HG03097 (cell line): ENCODE measurements around the gene IGFALS.

Experiments used
- ATAC-seq: cut with Tn5 transposase; IDR thresholded peaks from one replicate; pipeline ENCODE4 v1.9.1; 2021; ENCODE audit not compliant: unreplicated experiment, low FRiP score

Gene IGFALS

DNA sequence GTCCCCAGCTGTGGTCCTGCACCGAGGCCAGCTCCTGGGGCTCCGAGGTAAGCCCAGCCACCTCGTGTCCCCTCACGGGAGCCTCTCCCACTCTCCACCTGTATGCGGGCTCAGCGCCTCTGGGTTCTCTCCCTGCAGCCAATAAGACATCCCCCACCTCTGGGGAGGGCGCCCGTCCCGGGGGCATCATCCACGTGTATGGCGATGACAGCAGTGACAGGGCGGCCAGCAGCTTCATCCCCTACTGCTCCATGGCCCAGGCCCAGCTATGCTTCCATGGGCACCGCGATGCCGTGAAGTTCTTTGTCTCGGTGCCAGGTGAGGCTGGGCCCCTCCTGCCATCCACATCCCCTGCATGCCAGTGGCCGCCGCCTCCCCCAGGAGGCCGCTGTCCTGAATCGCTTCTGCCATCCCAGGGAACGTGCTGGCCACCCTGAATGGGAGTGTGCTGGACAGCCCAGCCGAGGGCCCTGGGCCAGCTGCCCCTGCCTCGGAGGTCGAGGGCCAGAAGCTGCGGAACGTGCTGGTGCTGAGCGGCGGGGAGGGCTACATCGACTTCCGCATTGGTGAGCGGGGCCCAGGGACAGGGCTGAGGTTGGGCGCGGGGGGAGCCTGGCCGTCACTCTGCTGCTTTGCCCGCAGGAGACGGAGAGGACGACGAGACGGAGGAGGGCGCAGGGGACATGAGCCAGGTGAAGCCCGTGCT is 25.3 kb downstream of the IGFALS start:
- ATAC-seq = no peak

DNA sequence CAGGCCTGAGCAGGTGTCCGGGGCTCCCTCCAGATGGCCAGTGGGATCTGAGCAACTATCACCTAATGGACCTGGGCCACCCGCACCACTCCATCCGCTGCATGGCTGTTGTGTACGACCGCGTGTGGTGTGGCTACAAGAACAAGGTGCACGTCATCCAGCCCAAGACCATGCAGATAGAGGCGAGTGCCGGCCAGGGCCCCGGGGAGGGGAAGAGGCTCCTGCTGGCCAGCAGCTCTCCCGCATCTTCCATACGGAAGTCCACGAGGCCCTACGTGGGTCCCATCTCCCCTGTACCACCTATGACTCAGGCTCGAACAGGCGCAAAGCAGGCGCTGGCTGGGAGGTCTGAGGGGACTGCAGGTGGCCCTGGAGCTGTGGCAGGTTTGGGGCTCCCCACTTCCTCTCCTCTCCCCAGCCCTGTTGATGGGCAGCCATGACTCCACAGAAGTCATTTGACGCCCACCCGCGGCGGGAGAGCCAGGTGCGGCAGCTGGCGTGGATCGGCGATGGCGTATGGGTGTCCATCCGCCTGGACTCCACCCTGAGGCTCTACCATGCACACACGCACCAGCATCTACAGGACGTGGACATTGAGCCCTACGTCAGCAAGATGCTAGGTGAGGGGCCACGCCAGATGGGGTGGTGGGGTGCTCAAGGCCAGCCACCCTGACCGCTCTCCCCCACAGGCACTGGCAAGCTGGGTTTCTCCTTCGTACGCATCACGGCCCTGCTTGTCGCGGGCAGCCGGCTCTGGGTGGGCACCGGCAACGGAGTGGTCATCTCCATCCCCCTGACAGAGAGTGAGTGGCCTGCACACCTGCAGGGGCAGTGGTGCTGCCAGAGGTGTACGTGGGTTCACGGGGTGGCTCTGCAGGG is 26.1 kb downstream of the IGFALS start:
- no peak for ATAC-seq

DNA sequence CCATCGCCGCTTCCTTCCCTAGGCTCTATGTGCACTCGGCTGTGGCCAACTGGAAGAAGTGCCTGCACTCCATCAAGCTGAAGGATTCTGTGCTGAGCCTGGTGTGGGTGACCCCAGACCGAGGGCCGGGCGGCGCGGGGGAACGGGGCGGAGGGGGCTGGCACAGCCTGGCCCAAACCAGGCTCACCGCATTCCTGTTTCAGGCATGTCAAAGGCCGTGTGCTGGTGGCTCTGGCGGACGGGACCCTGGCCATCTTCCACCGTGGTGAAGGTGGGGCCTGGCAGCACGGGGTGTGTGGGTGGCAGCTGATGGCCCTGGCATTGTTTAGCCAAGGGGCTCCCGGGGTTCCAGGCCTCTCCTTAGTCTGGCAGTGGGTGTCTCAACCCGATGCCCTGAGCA is 26.8 kb downstream of the IGFALS start:
- ATAC-seq = no peak

DNA sequence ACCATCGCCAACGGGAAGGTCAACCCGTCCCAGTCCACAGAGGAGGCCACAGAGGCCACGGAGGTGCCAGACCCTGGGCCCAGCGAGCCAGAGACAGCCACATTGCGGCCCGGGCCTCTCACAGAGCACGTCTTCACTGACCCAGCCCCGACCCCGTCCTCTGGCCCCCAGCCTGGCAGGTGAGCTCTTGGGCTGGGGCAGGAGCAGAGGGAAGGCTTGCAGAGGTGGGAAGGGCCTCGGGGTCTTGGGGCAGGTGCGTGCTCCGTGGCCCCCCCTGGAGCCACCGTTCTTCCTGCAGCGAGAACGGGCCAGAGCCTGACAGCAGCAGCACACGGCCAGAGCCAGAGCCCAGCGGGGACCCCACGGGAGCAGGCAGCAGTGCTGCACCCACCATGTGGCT is 27.3 kb downstream of the IGFALS start:
- no peak for ATAC-seq

DNA sequence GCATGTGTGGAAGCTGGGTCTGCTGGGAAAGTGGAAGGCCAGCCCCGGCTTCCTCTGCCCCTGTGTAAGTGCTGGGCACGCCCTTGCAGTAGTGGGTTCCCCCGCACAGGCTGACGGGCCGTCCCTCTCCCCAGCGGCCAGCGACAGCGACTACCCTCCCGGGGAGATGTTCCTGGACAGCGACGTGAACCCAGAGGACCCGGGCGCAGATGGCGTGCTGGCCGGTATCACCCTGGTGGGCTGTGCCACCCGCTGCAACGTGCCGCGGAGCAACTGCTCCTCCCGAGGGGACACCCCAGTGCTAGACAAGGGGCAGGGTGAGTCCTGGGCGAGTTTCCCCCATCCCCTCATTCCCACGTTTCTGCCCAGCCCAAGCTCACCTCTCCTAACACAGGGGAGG is 27.7 kb downstream of the IGFALS start:
- no peak for ATAC-seq

DNA sequence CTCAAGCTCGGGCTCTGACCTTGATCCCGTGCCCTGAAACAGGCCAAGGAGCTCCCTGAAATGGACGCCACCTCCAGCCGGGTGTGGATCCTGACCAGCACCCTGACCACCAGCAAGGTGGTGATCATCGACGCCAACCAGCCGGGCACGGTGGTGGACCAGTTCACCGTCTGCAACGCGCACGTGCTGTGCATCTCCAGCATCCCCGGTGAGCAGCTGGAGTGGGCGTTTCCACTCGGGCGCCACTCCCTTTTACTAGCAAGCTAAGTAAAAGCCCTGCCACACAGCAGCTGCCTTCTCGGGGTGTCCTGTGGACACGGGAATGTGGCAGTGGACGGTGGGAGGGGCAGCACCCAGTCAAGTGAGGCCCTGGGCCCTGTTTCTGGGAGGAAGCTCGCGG is 28.5 kb downstream of the IGFALS start:
- ATAC-seq = no peak

DNA sequence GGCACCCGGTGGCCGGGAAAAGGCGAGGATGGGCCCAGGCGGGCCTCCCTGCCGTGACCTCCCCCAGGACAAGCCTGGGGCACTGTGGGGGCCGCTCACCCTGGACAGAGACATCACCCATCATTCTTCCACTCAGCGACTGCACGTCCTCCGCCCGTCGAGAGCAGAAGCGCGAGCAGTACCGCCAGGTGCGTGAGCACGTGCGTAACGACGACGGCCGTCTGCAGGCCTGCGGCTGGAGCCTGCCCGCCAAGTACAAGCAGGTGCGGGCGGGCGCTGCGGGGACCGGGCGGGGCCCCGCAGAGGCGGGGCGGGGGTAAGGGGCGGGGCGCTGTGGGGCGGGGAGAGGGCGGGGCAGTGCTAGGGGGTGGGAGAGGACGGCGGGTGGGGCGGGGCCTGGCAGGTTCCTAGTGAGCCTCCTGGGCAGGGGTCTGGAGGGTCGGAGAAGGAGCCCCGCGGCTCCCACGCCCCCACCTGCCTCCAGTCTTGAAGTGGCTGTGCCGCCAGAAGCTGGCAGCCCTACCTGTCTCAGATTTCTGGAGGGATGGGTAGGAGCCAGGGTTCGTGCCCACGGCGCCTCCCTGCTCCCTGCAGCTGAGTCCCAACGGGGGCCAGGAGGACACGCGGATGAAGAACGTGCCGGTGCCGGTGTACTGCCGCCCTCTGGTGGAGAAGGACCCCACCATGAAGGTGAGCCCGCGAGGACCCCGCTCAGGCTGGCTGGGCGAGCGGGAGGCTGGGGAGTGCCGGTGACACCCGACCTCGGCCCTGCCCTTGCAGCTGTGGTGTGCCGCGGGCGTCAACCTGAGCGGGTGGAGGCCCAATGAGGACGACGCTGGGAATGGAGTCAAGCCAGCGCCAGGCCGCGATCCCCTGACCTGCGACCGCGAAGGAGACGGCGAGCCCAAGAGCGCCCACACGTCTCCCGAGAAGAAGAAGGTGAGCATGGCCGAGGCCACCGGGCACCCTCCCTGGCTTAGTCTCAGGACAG is 29.7 kb downstream of the IGFALS start:
- no peak for ATAC-seq

DNA sequence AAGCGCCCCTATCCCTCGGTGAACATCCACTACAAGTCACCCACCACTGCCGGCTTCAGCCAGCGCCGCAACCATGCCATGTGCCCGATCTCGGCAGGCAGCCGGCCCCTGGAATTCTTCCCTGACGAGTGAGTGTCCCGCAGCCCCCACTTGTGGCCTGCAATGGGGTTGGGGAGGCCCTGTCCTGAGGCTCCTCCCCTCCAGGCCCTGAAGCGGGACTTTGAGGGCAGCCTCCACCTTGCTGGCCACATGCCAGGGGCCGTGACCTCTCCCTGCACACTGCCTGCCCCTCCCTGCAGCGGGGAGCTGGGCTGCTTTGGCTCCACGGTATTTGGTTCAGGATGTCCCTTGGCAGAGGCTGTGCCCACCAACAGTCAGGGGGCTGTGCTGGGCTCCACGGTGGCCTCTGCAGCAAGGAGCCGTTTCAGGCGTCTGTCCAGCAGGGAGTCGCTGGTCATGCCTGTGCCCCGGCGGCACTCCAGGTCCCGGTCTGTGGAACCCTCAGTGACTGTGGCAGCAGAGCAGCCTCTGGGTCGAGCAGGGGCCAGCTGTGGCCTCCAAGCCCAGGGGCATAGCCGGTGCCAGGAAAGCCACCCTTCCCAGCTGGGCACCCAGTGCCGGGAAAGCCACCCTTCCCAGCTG is 30.5 kb downstream of the IGFALS start:
- no peak for ATAC-seq

DNA sequence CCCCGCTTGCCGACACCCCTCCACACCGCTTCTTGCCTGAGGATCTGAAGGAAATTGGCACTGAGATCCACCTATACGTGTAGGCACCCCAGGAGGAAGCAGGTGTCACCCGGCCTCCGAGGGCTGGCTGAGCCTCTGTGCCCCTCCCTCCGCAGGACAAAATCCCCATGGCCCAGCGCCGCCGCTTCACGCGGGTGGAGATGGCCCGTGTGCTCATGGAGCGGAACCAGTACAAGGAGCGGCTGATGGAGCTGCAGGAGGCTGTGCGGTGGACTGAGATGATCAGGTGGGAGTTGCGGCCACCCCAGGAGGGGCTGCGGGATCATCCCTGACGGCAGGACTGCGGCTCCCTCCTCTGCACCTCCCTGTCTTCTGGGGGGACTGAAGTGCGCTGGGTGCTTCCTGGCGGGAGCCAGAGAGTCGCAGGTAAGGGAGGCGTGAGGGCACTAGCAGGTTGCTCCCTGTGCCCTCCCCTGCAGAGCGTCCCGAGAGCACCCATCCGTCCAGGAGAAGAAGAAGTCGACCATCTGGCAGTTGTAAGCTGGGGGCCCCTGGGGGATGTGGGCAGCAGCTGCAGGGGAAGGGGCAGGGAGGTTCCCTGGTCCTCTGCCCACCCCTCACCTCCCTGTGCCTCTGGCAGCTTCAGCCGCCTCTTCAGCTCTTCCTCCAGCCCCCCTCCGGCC is 31.2 kb downstream of the IGFALS start:
- no peak for ATAC-seq

DNA sequence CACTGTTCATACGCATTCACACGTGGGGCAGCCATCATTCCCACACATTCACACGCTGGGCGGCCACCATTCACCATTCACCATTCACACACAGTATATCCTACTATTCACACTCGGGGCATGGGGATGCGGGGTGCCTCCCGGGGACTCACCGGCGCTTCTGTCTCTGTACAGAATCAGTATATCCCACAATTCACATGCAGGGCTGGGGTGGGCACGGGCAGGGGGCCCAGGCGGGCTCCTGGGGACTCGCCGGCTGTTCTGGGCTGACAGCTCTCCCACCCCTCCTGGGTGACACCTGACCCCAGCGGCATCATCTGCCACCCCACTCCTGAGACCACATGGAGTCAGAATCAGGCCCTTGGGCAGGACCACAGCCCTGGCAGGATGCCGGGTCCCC is 31.8 kb downstream of the IGFALS start:
- no peak for ATAC-seq

DNA sequence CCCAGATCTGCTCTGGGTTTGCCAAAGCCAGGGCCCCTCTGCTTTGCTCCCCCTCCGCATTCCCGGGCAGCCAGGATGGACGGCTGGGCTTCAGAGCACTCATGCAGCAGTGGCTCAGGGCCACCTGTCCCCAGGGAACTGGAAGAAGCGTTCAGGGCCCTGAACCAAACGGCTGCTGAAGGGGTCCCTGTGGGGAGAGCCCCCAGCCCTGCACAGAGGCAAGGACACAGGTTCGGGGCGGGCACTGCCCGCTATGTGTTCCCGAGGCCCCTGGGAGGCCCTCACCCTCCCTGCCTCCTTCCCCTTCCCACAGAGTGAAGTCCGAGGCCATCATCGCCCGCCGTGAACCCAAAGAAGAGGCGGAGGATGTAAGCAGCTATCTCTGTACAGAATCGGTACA is 32.6 kb downstream of the IGFALS start:
- ATAC-seq = no peak

DNA sequence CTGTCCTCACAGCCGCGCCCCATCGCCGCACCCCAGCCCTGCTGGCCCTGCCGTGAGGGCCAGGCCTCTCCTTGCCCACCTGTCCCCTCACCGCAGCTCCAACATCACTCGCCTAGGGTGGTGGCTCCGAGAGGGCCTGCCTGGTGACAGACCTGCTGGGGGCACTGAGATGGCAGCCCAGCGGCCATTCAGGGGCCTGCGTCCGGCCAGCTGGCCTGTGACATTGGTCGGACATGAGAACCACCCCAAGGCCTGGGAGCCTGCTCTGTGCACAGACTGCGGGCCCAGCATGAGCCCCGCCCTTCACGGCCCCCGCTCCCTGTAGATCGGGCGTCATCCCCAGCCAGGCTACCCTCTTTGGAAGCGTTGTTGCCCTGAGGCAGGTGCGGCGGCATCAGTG is 34.0 kb downstream of the IGFALS start:
- ATAC-seq = no peak

DNA sequence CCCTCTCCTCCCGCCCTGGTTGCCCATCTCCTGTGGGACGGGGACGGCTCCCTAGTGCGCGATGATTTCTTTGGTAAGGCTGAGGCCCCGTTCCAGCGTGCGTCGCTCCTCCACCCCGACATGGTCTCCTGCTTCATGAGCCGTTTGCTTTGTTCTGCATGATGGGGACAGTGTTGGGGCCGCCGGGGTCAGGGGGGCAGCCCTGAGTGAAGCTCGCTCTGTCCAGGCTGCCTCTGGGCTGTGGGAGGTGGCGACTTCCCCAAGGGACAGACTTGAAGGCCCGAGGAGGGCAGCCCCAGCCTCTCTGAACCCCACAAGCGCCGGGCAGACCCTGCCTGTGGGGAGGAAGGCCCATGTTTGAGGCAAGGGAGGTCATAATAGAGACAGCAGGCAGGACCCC is 34.6 kb downstream of the IGFALS start:
- no peak for ATAC-seq

DNA sequence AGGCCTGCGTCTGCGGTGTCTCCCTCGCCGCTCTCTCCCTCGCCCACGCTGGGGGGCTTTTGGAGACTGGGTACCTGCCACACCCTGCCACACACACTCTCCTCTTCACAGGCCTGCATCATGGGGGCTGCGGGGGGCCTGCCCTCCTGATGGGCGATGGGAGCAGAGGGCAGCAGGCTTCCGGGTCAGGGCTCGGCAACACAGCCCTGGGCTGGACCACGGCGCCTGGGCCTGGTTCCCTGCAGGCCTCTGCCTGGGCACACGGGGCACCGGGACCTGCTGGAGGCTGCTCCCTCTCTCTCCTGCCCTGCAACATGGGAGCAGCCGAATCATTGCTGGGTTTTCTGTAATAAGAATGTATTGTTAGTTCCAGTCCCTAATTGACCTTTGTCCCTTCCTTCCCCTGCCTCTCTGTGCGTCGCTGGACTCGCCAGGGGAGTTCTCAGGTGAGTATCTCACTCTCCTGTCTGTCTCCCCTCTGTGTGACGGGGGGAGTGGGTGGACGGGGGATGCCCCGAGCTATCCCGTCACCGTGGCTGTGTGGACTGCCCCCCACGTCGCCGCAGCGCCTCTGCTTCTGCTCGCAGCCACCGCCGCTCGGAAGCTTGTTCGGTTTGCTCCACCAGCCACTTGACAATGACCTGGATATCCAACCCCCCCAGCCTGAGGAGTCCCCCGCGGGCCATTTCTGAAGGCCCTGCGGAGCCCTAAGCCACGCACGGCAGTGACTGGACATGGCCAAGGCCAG is 35.6 kb downstream of the IGFALS start:
- no peak for ATAC-seq

DNA sequence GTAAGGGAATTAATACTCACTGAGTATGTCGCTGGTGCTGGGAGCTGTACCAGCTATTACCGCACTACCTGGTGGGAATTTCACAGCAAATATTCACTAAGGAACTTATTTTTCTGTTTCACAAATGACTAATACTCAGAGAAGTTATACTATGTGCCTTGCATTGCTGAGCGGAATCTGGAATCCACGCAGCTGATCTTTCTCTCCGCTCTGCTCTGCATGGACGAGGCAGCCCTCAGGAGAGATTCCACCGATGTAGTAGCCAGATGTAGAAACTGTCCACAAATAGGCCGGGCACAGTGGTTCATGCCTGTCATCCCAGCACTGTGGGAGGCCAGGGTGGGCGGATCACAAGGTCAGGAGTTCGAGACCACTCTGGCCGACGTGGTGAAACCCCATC is 39.3 kb downstream of the IGFALS start:
- no peak for ATAC-seq

DNA sequence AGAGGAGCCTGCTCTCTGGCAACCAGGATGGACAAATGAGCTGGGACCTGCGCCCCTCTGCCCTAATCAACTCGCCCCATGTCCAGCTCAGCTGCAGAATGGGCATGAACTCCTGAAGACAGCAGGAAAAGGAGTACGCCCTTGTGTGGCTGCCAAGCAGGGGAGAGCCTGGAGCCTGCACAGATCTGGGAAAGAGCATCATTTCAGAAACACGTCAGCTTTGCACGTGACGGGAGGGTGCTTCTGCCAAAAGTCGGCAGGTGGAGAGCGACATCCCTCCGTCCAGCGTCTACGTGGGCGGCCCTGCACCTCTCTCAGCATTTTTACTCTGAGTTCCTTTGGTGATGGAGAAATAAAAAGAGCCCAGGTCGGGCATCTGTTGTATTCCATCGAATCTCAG is 40.7 kb downstream of the IGFALS start:
- ATAC-seq = no peak

DNA sequence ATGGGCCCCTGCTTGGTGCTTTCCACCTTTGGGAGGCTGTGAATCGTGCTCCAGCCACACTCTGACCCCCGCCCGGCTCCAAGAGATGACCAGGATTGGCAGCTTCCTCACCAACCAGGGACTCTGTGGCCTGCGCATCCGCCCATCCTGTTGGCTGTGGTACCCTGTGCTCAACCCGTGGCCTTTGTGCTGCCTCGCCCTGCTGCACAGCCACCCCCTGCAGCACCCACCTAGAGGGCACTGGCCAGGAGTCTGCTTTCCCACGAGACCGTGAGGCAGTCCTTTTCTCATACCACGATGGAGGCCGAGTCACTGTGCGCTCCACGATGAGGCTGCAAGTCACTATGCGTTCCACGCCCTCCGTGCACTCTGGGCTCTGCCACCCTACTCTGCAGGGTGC is 41.6 kb downstream of the IGFALS start:
- no peak for ATAC-seq

DNA sequence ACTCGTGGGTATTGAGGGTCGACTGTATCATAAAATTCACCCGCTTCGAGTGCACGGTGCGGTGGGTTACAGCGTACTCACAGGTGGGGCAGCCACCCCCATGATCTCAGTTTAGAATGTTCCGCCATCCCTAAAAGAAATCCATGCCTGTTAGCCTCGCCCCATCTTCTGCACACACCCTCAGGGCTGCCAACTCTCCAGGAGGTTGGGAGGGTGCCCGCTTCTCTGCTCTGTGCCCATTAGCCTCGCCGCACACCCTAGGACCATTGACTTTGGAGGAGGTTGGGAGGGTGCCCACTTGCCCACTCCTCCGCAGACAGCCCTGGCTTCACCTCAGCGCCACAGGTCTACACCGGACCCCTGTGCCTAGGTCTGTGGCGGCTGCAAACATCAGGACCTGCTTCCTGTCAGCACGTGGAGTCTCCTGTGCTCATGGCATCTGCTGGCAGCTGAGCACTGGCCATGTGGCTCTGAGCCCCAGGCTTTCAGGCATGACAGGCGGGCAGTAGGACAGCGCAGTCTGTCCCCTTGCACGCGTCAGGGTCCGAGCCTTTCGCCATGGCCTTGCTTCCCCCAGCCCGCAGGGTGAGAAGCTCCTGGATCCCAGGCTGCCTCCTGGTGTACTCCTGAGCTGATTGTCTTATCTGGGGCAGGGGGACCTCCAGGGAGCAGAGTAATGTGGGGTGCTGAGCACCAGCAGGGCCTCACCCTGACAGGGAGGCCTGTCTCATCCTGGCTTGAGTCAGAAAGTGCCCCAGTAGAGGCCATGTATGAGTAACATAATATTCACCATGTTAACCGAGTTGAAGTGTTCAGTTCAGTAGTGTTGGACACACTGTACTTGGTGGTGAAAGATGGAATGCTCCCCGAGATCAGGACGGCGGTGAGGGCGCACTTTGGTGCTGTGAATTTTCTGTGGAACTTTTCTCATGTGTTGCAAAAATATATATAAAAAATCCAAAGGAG is 44.1 kb downstream of the IGFALS start:
- ATAC-seq = no peak
